ENCODE results near the gene LSM3.

DNA sequence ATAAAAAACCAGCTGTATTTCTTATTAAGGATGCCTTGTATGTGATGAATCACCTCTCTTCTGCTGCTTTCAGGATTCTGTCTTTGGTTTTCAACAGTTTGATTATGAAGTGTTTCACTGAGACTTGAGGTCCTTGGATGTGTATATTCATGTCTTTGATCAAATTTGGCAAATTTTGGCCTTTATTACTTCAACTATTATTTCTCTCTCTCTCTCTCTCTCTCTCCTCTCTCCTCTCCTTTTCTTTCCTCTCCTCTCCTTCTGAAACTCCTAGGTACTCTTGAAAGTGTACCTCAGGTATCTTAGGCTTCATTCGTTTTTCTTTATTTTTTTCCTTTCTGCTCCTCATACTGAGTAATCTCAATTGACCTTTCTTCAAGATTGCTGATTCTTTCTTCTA, 43.3 kb downstream of the LSM3 start:
- TF ChIP-seq CTCF (IDR thresholded peaks at IDR 0.05), result no peak
- no peak for TF ChIP-seq POLR2A (IDR thresholded peaks at IDR 0.05)
